ENCODE measurements around the gene HOXC10. TPM values are rescaled to one million over a fixed set of nuclear protein-coding genes. Genes with fewer than 3 reads are reported as not detected.
A peak's percentile ranks its signal among the peaks of the same experiment; 100 is the strongest.

The HOXC10 gene
- total and polyA plus RNA-seq, 9 donors: 0.15 to 15.4 (median 2.0) TPM; not detected in 2

DNA sequence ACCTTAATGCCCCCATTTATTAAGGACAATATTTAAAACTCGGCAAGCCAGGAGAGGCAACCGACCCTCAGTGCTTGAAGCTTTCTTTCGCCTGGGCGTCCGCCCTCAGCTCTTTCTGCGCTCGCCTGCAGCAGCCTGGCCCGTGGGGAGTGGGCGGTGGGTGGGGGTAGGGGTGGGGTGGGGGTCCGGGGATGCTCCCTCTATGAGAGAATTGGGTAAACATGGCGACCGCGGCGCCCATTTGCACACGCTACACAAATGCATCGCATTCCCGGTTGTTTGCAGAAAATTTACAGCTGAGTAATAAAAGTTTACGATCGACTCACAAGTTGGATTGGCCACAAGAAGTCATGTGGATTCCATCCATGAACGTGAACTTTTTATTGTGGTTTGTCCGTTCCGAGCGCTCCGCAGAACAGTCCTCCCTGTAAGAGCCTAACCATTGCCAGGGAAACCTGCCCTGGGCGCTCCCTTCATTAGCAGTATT is 31.6 kb downstream of the HOXC10 start:
- 1% methylated on average over 25 of the region's 25 CpGs for WGBS, 3 donors
- peak overlapping the region; percentile 56 for H3K4me3 ChIP-seq
- H3K4me1 ChIP-seq (ENCODE audit: insufficient read depth): no peaks in the 10 kb centered on the region
- no peaks in the 10 kb centered on the region for H3K27me3 ChIP-seq
- H3K27ac ChIP-seq: peak overlapping the region; percentile 95 to 100
- intact Hi-C loops (cut with DNase I): no loop called here
- H3K9me3 ChIP-seq: no peaks in the 10 kb centered on the region
- no peaks in the 10 kb centered on the region for H3K36me3 ChIP-seq
- peak in 2 of 5 donors; percentile 58 to 62 for DNase-seq
- TF ChIP-seq EP300 (IDR thresholded peaks at IDR 0.05): no peak
- TF ChIP-seq CTCF (IDR thresholded peaks at IDR 0.05): no peak
- TF ChIP-seq POLR2A (IDR thresholded peaks at IDR 0.05): no peak

- H3K27me3 ChIP-seq: no peaks in the 10 kb centered on the region
- DNase-seq: peak in 1 of 5 donors; percentile 79
- WGBS, 3 donors: 1% methylated on average over 24 of the region's 24 CpGs
- no peaks in the 10 kb centered on the region for H3K9me3 ChIP-seq
- H3K36me3 ChIP-seq: no peaks in the 10 kb centered on the region
- no peak for TF ChIP-seq CTCF (IDR thresholded peaks at IDR 0.05)
- H3K4me1 ChIP-seq (ENCODE audit: insufficient read depth): no peaks in the 10 kb centered on the region
- intact Hi-C loops (cut with DNase I): no loop called here
- peak overlapping the region; percentile 56 for H3K4me3 ChIP-seq
- H3K27ac ChIP-seq: peak overlapping the region; percentile 95 to 100
Measured at GRCh38 chr12:54017027-54017788, 32.3 kb downstream of the HOXC10 start.

GRCh38 chr12:54017878-54018467 is 33.0 kb downstream of the HOXC10 start:
- peak; percentile 72 for TF ChIP-seq POLR2A (IDR thresholded peaks at IDR 0.05)
- no peak for TF ChIP-seq EP300 (IDR thresholded peaks at IDR 0.05)
- TF ChIP-seq CTCF (IDR thresholded peaks at IDR 0.05): peak in 1 of 3 donors; percentile 7
- H3K4me1 ChIP-seq (ENCODE audit: insufficient read depth): peaks cover 3% of the 10 kb centered on the region
- H3K27me3 ChIP-seq: no peaks in the 10 kb centered on the region
- H3K4me3 ChIP-seq: peak overlapping the region; percentile 56
- no peaks in the 10 kb centered on the region for H3K9me3 ChIP-seq
- intact Hi-C loops (cut with DNase I): no loop called here
- peak; percentile 94 to 96 (median 95) for DNase-seq
- peak overlapping the region; percentile 95 to 100 for H3K27ac ChIP-seq
- no peaks in the 10 kb centered on the region for H3K36me3 ChIP-seq
- WGBS, 3 donors: 1 to 3% (median 2%) methylated on average over 8 to 34 of the region's 34 CpGs

DNA sequence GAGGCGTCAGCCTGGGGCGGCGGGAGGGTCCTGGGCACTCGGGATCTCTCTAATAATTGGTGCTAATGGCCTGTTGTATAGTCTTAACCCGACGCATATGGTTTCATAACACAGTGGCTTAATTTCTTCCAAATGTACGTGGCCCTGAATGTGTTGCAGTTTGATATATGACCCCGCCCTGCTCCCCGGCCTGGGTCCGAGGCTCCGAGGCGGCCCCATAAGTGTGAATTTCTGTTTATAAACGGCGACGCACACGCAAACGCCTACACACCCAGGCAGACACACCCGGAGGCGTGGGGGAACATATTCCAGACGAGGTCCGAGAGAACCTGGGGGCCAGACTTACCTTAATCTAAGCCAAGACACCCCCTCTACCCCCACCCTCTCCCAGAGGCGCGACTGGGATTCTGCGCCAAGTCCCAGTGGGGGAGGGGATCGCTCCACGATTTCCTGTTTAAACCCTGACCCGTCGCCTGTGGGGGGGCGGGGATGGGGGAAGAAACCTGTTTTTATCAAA is 33.6 kb downstream of the HOXC10 start:
- Histone ChIP-seq H3K27ac (peak overlapping the region; percentile 95 to 100), H3K27me3 (no peaks in the 10 kb centered on the region), H3K36me3 (no peaks in the 10 kb centered on the region), H3K4me3 (peak overlapping the region; percentile 56), H3K9me3 (no peaks in the 10 kb centered on the region), H3K4me1 (ENCODE audit: insufficient read depth) (peaks cover 5% of the 10 kb centered on the region)
- TF ChIP-seq CTCF (IDR thresholded peaks at IDR 0.05): no peak
- TF ChIP-seq EP300 (IDR thresholded peaks at IDR 0.05): no peak
- no peak for TF ChIP-seq POLR2A (IDR thresholded peaks at IDR 0.05)
- peak; percentile 87 to 91 (median 90) for DNase-seq
- 3 to 7% (median 6%) methylated on average over 28 to 29 of the region's 29 CpGs for WGBS, 3 donors
- intact Hi-C loops (cut with DNase I): no loop called here

Data from ovary (tissue), 9 donors.